Tibial nerve (tissue), 4 donors: ENCODE results near the gene RAB14.

Source experiments
- EP300 ChIP-seq, 2 donors: sonication (generic); formaldehyde crosslinking; IDR thresholded peaks; one replicate each; pipeline ENCODE4 v1.6.1; 2017; ENCODE audit warnings: antibody characterized with exemption in 2 of 2, mild to moderate bottlenecking in 1 of 2
- POLR2A ChIP-seq, 2 donors: fragments of 450-650 bp; IDR thresholded peaks; one replicate each; pipeline ENCODE4 v1.6.1; 2017; ENCODE audit warnings: antibody characterized with exemption in 2 of 2, mild to moderate bottlenecking in 2 of 2, moderate library complexity in 2 of 2
- TF ChIP-seq, protein P1 (sequence below), 5 experiments: fragments of 200-600 bp in 3 of 5; fragments of 450-650 bp in 2 of 5; sonication (generic) in 3 of 5; IDR thresholded peaks; one replicate each; pipeline ENCODE4 v1.5.1; 2016 to 2019; ENCODE audit warnings: antibody characterized with exemption in 5 of 5, mild to moderate bottlenecking in 3 of 5, moderate library complexity in 2 of 5

DNA sequence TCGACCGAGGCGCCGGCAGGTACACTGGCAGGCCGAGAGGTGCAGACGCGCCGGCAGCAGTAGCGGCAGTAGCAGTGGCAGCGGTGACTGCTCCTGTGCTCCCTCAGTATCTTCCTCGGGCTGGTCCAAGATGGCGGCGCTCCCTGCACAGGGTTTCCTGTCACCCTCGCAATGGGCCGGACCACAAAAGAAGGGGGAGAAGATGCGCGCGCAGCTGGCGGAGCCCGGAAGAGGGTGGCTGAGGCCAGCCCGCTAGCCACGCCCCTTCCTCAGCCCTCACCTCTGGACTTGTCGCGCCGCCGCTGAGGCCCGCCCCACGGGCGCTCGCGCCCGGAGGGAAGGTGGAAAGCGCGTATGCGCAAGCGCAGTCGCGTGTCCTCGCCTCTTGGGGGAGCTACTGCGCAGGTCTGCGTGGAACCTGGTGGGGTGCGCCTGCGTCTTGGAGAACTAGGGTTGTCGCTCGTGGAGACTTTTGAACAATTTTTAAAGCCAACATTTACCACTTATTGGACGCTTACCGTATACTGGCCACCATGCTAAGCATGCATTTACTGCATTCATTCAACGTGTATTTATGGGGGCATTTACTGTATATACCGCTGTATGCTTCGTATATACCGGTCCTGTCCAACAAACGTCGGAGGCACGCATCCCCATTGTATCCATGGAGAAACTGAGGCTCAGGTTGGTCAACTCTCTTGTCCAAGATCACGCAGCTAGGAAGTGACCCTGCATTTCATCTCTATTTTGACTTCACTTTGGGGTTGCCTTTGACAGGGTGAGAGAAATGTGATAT lies at the start of gene RAB14:
- TF ChIP-seq POLR2A (IDR thresholded peaks at IDR 0.05) (peak; percentile 58 to 83), EP300 (IDR thresholded peaks at IDR 0.05) (peak; percentile 91 to 94)
- TF ChIP-seq, protein P1, sequence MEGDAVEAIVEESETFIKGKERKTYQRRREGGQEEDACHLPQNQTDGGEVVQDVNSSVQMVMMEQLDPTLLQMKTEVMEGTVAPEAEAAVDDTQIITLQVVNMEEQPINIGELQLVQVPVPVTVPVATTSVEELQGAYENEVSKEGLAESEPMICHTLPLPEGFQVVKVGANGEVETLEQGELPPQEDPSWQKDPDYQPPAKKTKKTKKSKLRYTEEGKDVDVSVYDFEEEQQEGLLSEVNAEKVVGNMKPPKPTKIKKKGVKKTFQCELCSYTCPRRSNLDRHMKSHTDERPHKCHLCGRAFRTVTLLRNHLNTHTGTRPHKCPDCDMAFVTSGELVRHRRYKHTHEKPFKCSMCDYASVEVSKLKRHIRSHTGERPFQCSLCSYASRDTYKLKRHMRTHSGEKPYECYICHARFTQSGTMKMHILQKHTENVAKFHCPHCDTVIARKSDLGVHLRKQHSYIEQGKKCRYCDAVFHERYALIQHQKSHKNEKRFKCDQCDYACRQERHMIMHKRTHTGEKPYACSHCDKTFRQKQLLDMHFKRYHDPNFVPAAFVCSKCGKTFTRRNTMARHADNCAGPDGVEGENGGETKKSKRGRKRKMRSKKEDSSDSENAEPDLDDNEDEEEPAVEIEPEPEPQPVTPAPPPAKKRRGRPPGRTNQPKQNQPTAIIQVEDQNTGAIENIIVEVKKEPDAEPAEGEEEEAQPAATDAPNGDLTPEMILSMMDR (IDR thresholded peaks at IDR 0.05): peak; percentile 46 to 78 (median 67)
